Natural killer cell (primary cell): ENCODE measurements around the gene GPR37L1. TPM values are rescaled to one million over a fixed set of nuclear protein-coding genes. Genes with fewer than 3 reads are reported as not detected.

Source experiments
- ATAC-seq, 3 donors: fragments of 150-1000 bp in 2 of 3; fragments of 200-7000 bp in 1 of 3; cut with Tn5 transposase; 1 replicate in 1 of 3; 2 replicates in 2 of 3; pipeline ENCODE4 v1.10.0; 2021; ENCODE audit warnings: mild to moderate bottlenecking in 2 of 3, moderate library complexity in 2 of 3
- DNase-seq, 2 donors: peaks; one replicate each; pipeline versions ENCODE4 v3.0.0 to v3.0.0-alpha.2; 2013 to 2021; ENCODE audit warnings: mixed read lengths in 1 of 2
- H3K27ac ChIP-seq: one replicate; pipeline ENCODE4 v1.5.1; 2013; ENCODE audit warnings: mild to moderate bottlenecking, low read length
- H3K27me3 ChIP-seq: one replicate; pipeline ENCODE4 v1.6.1; 2013; ENCODE audit warnings: low read length; ENCODE audit not compliant: control insufficient read depth, insufficient read depth
- H3K36me3 ChIP-seq: one replicate; pipeline ENCODE4 v1.6.1; 2013; ENCODE audit warnings: low read length; ENCODE audit not compliant: control insufficient read depth, insufficient read depth
- H3K4me1 ChIP-seq: one replicate; pipeline ENCODE4 v1.6.1; 2013; ENCODE audit warnings: low read length; ENCODE audit not compliant: control insufficient read depth, insufficient read depth
- H3K4me3 ChIP-seq: one replicate; pipeline ENCODE4 v1.5.1; 2013; ENCODE audit warnings: low read length
- H3K9me3 ChIP-seq: one replicate; pipeline ENCODE4 v1.6.1; 2013; ENCODE audit warnings: low read length; ENCODE audit not compliant: control insufficient read depth, insufficient read depth
- H3K27ac Mint-ChIP-seq, 2 donors: one replicate each; pipeline ENCODE4 v1.8.0; 2022; ENCODE audit warnings: mild to moderate bottlenecking in 2 of 2, mixed read lengths in 2 of 2, moderate library complexity in 1 of 2
- H3K27me3 Mint-ChIP-seq, 2 donors: one replicate each; pipeline ENCODE4 v1.8.0; 2022; ENCODE audit warnings: low read depth in 2 of 2, mixed read lengths in 2 of 2
- H3K36me3 Mint-ChIP-seq: one replicate; pipeline ENCODE4 v1.8.0; 2022; ENCODE audit warnings: mixed read lengths
- H3K4me1 Mint-ChIP-seq, 2 donors: one replicate each; pipeline ENCODE4 v1.8.0; 2022; ENCODE audit warnings: mixed read lengths in 2 of 2
- H3K4me3 Mint-ChIP-seq: one replicate; pipeline ENCODE4 v1.8.0; 2022; ENCODE audit warnings: mild to moderate bottlenecking, moderate library complexity, mixed read lengths
- H3K9me3 Mint-ChIP-seq, 2 donors: one replicate each; pipeline ENCODE4 v1.8.0; 2022; ENCODE audit warnings: mixed read lengths in 2 of 2
- CTCF ChIP-seq: fragments of 200-600 bp; IDR thresholded peaks from one replicate; pipeline ENCODE4 v1.8.0; 2022; ENCODE audit warnings: antibody characterized with exemption
- WGBS: methylation state at CpG from one replicate; pipeline ENCODE4 v1.1.7; 2013; ENCODE audit warnings: missing lambda C conversion rate; ENCODE audit not compliant: insufficient coverage; 5-methylcytosine and 5-hydroxymethylcytosine counted together
- intact Hi-C: fragments of 100-400 bp; cut with micrococcal nuclease; formaldehyde crosslinking; loops from one replicate; pipeline ENCODE4 v1.14.2; 2022
- total RNA-seq, 4 donors: library from RNA; stranded (reverse); fragments of 120-200 nt in 1 of 4; gene quantifications; one replicate each; pipeline versions ENCODE4 v1.2.3 to v1.2.4, GENCODE V29; 2013 to 2022

GPR37L1 gene
- total RNA-seq, 3 donors from 2014 or later (not counting 1 experiment from before 2014, with no cell fraction given): not detected

DNA sequence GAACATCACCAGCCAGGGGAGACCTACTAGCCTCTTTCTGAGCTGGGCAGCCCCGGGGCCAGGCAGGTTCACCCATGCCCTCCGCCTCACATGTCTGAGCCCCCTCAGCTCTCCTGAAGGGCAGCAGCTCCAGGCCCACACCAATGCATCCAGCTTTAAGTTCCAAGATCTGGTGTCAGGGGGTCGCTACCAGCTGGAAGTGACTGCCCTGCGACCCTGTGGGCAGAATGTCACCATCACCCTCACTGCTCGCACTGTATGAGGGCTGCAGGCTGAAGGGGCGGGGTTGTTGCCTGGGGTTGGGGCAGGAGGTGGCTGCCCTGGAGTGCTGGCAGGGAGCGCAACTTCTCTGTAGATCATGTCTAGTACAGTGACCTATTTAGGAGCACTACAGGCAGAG is 46.1 kb downstream of the GPR37L1 start:
- Mint-ChIP-seq H3K27me3 (no peaks in the 10 kb centered on the region), H3K27ac (no peak overlapping the region), H3K4me3 (no peak overlapping the region), H3K9me3 (no peaks in the 10 kb centered on the region), H3K36me3 (no peaks in the 10 kb centered on the region), H3K4me1 (peaks cover 12 to 13% of the 10 kb centered on the region in 2 donors)
- peaks cover 24% of the 10 kb centered on the region for H3K4me1 ChIP-seq
- H3K36me3 ChIP-seq: no peaks in the 10 kb centered on the region
- no peak for DNase-seq
- no peak for ATAC-seq
- no peak overlapping the region for H3K27ac ChIP-seq
- H3K27me3 ChIP-seq: no peaks in the 10 kb centered on the region
- TF ChIP-seq CTCF: no peak
- H3K4me3 ChIP-seq: no peak overlapping the region
- WGBS: 87% methylated on average over 7 of the region's 7 CpGs
- intact Hi-C loops: no loop called here
- H3K9me3 ChIP-seq: no peaks in the 10 kb centered on the region

DNA sequence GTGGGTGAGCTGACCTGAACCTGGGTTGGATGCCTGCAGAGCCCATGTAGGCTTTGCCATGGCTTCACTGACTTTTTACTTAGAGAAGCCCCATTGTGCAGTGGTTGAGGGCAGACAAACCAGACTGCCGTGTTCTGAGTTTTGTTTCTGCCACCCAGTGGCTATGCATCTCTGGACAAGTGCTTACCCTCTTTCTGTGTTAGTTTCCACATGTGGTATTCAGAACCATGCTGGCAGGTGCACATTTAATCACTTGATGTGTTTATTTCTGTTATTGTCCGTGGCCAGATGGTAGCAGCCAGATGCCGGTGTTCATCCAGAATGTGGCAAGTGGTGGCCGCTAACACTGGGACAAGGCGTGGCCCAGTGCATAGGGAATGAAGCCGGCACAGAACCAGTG is 48.0 kb downstream of the GPR37L1 start:
- no peaks in the 10 kb centered on the region for H3K27me3 ChIP-seq
- Mint-ChIP-seq H3K36me3 (no peaks in the 10 kb centered on the region), H3K4me1 (no peaks in the 10 kb centered on the region), H3K27me3 (no peaks in the 10 kb centered on the region), H3K9me3 (no peaks in the 10 kb centered on the region), H3K4me3 (no peak overlapping the region), H3K27ac (no peak overlapping the region)
- no peak overlapping the region for H3K4me3 ChIP-seq
- no peak overlapping the region for H3K27ac ChIP-seq
- ATAC-seq (peak in 1 of 3 donors; percentile 42), DNase-seq (peak in 1 of 2 donors; percentile 40)
- TF ChIP-seq CTCF: no peak
- H3K9me3 ChIP-seq: no peaks in the 10 kb centered on the region
- WGBS: 80% methylated on average over 6 of the region's 6 CpGs
- H3K4me1 ChIP-seq: peaks cover 6% of the 10 kb centered on the region
- H3K36me3 ChIP-seq: no peaks in the 10 kb centered on the region
- intact Hi-C loops: no loop called here

DNA sequence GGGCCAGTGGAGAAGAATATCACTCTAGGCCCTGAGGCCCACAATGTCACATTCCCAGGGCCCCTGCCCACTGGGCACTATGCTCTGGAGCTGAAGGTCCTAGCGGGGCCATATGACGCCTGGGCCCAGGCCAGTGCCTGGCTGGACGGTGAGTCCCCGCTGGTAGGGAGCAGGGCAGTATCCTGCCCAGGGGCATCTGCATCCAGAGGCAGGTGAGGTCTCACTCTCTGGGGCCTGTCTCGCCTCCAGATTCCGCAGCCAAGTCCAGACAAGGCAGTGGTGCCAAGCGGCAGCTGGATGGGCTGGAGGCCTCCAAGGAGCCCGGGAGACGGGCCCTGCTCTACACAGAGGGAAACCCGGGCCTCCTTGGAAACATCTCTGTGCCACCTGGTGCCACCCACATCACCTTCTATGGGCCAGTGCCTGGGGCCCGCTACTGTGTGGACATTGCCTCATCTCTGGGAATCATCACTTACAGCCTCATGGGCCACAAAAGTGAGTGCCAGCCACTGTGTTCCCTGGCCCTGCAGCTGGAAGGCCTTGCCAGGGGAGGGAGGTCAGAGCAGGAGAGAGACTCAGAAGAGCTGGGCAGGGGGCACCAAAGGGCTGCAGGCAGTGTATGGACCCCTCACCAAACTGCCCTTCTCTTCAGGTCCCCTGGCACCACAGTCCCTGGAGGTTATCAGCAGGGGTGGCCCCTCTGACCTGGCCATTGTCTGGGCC is 48.7 kb downstream of the GPR37L1 start:
- H3K27me3 ChIP-seq: no peaks in the 10 kb centered on the region
- no peaks in the 10 kb centered on the region for H3K36me3 ChIP-seq
- 97% methylated on average over 11 of the region's 11 CpGs for WGBS
- no peak overlapping the region for H3K4me3 ChIP-seq
- no peak for TF ChIP-seq CTCF
- no peak for DNase-seq
- H3K4me3 Mint-ChIP-seq: no peak overlapping the region
- H3K4me1 ChIP-seq: no peaks in the 10 kb centered on the region
- intact Hi-C loops: no loop called here
- H3K27me3 Mint-ChIP-seq: no peaks in the 10 kb centered on the region
- H3K9me3 Mint-ChIP-seq: no peaks in the 10 kb centered on the region
- no peaks in the 10 kb centered on the region for H3K36me3 Mint-ChIP-seq
- H3K27ac ChIP-seq: no peak overlapping the region
- ATAC-seq: peak in 2 of 3 donors; percentile 21 to 44
- no peaks in the 10 kb centered on the region for H3K9me3 ChIP-seq
- H3K27ac Mint-ChIP-seq: no peak overlapping the region
- no peaks in the 10 kb centered on the region for H3K4me1 Mint-ChIP-seq

- Mint-ChIP-seq H3K27ac (no peak overlapping the region), H3K9me3 (no peaks in the 10 kb centered on the region), H3K27me3 (no peaks in the 10 kb centered on the region), H3K4me3 (no peak overlapping the region), H3K36me3 (no peaks in the 10 kb centered on the region), H3K4me1 (no peaks in the 10 kb centered on the region)
- no peak for DNase-seq
- H3K36me3 ChIP-seq: no peaks in the 10 kb centered on the region
- peak in 2 of 3 donors; percentile 2 to 69 for ATAC-seq
- no peak overlapping the region for H3K4me3 ChIP-seq
- H3K27me3 ChIP-seq: no peaks in the 10 kb centered on the region
- no peak for TF ChIP-seq CTCF
- no peaks in the 10 kb centered on the region for H3K9me3 ChIP-seq
- no peaks in the 10 kb centered on the region for H3K4me1 ChIP-seq
- H3K27ac ChIP-seq: no peak overlapping the region
- 99% methylated on average over 5 of the region's 5 CpGs for WGBS
- intact Hi-C loops: no loop called here
Observed at GRCh38 chr1:202172015-202172355, 49.3 kb downstream of the GPR37L1 start.
